Measurements from ENCODE around the gene ZNF518B. TPM values are rescaled to one million over a fixed set of nuclear protein-coding genes. Genes with fewer than 3 reads are reported as not detected.

Gene ZNF518B
- total RNA-seq, 1 experiment from 2014 or later = 38.7 TPM

DNA sequence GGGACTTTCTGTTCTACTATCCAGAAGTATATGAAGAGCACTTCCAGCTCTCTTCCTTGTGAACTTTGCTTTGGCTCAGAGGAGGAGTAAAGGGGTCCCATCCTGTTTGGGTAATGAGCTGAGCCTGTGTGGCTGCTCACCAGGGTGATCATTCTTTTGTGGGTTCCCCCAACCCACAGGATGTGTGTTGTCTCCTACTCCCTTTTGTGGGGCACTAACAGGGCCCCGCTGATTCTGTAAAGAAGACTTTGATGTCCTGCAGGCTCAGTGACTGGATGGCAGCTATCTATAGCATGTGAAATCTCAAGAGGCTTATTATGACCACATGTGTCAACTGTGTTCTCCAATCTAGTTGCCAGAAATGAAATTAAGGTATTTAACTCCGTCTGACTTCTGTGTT lies 40.8 kb downstream of the ZNF518B start:
- no peak overlapping the region for H3K27ac ChIP-seq (ENCODE audit: low read depth, low read length)
- no peak overlapping the region for H3K4me3 ChIP-seq (replicated peaks in 1 of 2; ENCODE audit: low read depth in 1 of 2, low read length in 2 of 2)
- no peak overlapping the region for H2AFZ ChIP-seq (ENCODE audit: low read depth, low read length, poor library complexity, severe bottlenecking)
- BruUV-seq (replicated peaks) = no TSS peak
- CTCF ChIA-PET = interaction anchor here (0.8 kb wide), 1 partner anchor 13 kb away, joined by 3 read pairs; no protein-coding TSS in a partner anchor
- POLR2A ChIA-PET = no interaction called here
- H3K9me2 ChIP-seq (ENCODE audit: insufficient read depth) = no peaks in the 10 kb centered on the region
- H3K9ac ChIP-seq (ENCODE audit: low read length) = no peak overlapping the region
- H3K27me3 ChIP-seq (ENCODE audit: insufficient read depth, low read length) = no peaks in the 10 kb centered on the region
- no peaks in the 10 kb centered on the region for H4K20me1 ChIP-seq (ENCODE audit: insufficient read depth)
- ATAC-seq (no peak), DNase-seq (ENCODE audit: low read depth, low spot score) (no peak)
- intact Hi-C loops (cut with micrococcal nuclease) = no loop called here
- no peaks in the 10 kb centered on the region for H3K79me2 ChIP-seq (ENCODE audit: insufficient read depth, low read length)
- H3K4me2 ChIP-seq (ENCODE audit: low read length) = no peak overlapping the region
- RAD21 ChIA-PET (ENCODE audit: low non-redundant PET in 1 of 2, low total read pairs in 2 of 2, uncharacterized antibody in 2 of 2, unreplicated experiment in 2 of 2) = no interaction called here
- H3K4me1 ChIP-seq (ENCODE audit: control insufficient read depth in 1 of 2, insufficient read depth in 2 of 2, low read length in 2 of 2) = no peaks in the 10 kb centered on the region
- no peaks in the 10 kb centered on the region for H3K9me3 ChIP-seq (ENCODE audit: control insufficient read depth in 1 of 2, insufficient read depth in 1 of 2, low read depth in 1 of 2, low read length in 2 of 2)
- TF ChIP-seq YY1 (IDR thresholded peaks at IDR 0.05; ENCODE audit: extremely low read depth, insufficient replicate concordance, low read depth, low read length) (no peak), SP1 (IDR thresholded peaks at IDR 0.05; ENCODE audit: low read depth) (no peak), SRF (IDR thresholded peaks at IDR 0.05; ENCODE audit: low read depth) (no peak), JUND (IDR thresholded peaks at IDR 0.05) (no peak), POLR2A (IDR thresholded peaks at IDR 0.05; ENCODE audit: borderline replicate concordance, extremely low read depth, insufficient read depth, insufficient read length) (no peak), ELF1 (IDR thresholded peaks at IDR 0.05; ENCODE audit: borderline replicate concordance, low read depth) (no peak), EZH2 (IDR thresholded peaks at IDR 0.05) (no peak), CEBPB (IDR thresholded peaks at IDR 0.05; ENCODE audit: low read depth) (no peak), RAD21 (IDR thresholded peaks at IDR 0.05; ENCODE audit: low read depth) (no peak)
- TF ChIP-seq, protein P1, sequence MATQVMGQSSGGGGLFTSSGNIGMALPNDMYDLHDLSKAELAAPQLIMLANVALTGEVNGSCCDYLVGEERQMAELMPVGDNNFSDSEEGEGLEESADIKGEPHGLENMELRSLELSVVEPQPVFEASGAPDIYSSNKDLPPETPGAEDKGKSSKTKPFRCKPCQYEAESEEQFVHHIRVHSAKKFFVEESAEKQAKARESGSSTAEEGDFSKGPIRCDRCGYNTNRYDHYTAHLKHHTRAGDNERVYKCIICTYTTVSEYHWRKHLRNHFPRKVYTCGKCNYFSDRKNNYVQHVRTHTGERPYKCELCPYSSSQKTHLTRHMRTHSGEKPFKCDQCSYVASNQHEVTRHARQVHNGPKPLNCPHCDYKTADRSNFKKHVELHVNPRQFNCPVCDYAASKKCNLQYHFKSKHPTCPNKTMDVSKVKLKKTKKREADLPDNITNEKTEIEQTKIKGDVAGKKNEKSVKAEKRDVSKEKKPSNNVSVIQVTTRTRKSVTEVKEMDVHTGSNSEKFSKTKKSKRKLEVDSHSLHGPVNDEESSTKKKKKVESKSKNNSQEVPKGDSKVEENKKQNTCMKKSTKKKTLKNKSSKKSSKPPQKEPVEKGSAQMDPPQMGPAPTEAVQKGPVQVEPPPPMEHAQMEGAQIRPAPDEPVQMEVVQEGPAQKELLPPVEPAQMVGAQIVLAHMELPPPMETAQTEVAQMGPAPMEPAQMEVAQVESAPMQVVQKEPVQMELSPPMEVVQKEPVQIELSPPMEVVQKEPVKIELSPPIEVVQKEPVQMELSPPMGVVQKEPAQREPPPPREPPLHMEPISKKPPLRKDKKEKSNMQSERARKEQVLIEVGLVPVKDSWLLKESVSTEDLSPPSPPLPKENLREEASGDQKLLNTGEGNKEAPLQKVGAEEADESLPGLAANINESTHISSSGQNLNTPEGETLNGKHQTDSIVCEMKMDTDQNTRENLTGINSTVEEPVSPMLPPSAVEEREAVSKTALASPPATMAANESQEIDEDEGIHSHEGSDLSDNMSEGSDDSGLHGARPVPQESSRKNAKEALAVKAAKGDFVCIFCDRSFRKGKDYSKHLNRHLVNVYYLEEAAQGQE (IDR thresholded peaks at IDR 0.05; ENCODE audit: low read depth) = no peak
- TF ChIP-seq, protein P2, sequence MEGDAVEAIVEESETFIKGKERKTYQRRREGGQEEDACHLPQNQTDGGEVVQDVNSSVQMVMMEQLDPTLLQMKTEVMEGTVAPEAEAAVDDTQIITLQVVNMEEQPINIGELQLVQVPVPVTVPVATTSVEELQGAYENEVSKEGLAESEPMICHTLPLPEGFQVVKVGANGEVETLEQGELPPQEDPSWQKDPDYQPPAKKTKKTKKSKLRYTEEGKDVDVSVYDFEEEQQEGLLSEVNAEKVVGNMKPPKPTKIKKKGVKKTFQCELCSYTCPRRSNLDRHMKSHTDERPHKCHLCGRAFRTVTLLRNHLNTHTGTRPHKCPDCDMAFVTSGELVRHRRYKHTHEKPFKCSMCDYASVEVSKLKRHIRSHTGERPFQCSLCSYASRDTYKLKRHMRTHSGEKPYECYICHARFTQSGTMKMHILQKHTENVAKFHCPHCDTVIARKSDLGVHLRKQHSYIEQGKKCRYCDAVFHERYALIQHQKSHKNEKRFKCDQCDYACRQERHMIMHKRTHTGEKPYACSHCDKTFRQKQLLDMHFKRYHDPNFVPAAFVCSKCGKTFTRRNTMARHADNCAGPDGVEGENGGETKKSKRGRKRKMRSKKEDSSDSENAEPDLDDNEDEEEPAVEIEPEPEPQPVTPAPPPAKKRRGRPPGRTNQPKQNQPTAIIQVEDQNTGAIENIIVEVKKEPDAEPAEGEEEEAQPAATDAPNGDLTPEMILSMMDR (IDR thresholded peaks at IDR 0.05 in 2 of 3, conservative IDR thresholded peaks at IDR 0.05 in 1 of 3; ENCODE audit: borderline replicate concordance in 1 of 3, insufficient read depth in 1 of 3, low read depth in 2 of 3, low read length in 2 of 3) = no peak
- TF ChIP-seq, protein P3, sequence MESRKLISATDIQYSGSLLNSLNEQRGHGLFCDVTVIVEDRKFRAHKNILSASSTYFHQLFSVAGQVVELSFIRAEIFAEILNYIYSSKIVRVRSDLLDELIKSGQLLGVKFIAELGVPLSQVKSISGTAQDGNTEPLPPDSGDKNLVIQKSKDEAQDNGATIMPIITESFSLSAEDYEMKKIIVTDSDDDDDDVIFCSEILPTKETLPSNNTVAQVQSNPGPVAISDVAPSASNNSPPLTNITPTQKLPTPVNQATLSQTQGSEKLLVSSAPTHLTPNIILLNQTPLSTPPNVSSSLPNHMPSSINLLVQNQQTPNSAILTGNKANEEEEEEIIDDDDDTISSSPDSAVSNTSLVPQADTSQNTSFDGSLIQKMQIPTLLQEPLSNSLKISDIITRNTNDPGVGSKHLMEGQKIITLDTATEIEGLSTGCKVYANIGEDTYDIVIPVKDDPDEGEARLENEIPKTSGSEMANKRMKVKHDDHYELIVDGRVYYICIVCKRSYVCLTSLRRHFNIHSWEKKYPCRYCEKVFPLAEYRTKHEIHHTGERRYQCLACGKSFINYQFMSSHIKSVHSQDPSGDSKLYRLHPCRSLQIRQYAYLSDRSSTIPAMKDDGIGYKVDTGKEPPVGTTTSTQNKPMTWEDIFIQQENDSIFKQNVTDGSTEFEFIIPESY (IDR thresholded peaks at IDR 0.05; ENCODE audit: extremely low read depth, insufficient replicate concordance, low read length) = no peak
- TF ChIP-seq, protein P4, sequence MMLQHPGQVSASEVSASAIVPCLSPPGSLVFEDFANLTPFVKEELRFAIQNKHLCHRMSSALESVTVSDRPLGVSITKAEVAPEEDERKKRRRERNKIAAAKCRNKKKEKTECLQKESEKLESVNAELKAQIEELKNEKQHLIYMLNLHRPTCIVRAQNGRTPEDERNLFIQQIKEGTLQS (IDR thresholded peaks at IDR 0.05) = no peak
- H3K36me3 ChIP-seq (ENCODE audit: control insufficient read depth in 1 of 2, insufficient read depth in 2 of 2, low read length in 2 of 2) = no peaks in the 10 kb centered on the region
